ENCODE data around the gene DUSP5. TPM values are rescaled to one million over a fixed set of nuclear protein-coding genes. Genes with fewer than 3 reads are reported as not detected.

Gene DUSP5
- total RNA-seq, 1 donor from 2014 or later: 7.1 TPM

Other genes with a start within 250 kb of the DUSP5 start
- 24.0 TPM for gene SMNDC1, start 193.0 kb upstream of the DUSP5 start, total RNA-seq
- gene SMC3, start 69.8 kb downstream of the DUSP5 start, total RNA-seq: 24.3 TPM
- 114 TPM for gene RBM20, start 146.4 kb downstream of the DUSP5 start, total RNA-seq

Data from left ventricle myocardium superior (tissue), 1 donor.